Medulla oblongata (tissue), 1 donor: ENCODE measurements around the gene TNS2.
A peak's percentile ranks its signal among the peaks of the same experiment; 100 is the strongest.
"Not testable (repeated sequence)": the region's sequence is repeated elsewhere in the genome, so short reads cannot be mapped to it uniquely, and the experiment has no call there.

Experiments
- DNase-seq: peaks from one replicate; pipeline ENCODE4 v3.0.0-alpha.2; 2015; ENCODE audit errors: extremely low spot score

TNS2 gene, protein sequence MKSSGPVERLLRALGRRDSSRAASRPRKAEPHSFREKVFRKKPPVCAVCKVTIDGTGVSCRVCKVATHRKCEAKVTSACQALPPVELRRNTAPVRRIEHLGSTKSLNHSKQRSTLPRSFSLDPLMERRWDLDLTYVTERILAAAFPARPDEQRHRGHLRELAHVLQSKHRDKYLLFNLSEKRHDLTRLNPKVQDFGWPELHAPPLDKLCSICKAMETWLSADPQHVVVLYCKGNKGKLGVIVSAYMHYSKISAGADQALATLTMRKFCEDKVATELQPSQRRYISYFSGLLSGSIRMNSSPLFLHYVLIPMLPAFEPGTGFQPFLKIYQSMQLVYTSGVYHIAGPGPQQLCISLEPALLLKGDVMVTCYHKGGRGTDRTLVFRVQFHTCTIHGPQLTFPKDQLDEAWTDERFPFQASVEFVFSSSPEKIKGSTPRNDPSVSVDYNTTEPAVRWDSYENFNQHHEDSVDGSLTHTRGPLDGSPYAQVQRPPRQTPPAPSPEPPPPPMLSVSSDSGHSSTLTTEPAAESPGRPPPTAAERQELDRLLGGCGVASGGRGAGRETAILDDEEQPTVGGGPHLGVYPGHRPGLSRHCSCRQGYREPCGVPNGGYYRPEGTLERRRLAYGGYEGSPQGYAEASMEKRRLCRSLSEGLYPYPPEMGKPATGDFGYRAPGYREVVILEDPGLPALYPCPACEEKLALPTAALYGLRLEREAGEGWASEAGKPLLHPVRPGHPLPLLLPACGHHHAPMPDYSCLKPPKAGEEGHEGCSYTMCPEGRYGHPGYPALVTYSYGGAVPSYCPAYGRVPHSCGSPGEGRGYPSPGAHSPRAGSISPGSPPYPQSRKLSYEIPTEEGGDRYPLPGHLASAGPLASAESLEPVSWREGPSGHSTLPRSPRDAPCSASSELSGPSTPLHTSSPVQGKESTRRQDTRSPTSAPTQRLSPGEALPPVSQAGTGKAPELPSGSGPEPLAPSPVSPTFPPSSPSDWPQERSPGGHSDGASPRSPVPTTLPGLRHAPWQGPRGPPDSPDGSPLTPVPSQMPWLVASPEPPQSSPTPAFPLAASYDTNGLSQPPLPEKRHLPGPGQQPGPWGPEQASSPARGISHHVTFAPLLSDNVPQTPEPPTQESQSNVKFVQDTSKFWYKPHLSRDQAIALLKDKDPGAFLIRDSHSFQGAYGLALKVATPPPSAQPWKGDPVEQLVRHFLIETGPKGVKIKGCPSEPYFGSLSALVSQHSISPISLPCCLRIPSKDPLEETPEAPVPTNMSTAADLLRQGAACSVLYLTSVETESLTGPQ (N-terminal part only)

DNA sequence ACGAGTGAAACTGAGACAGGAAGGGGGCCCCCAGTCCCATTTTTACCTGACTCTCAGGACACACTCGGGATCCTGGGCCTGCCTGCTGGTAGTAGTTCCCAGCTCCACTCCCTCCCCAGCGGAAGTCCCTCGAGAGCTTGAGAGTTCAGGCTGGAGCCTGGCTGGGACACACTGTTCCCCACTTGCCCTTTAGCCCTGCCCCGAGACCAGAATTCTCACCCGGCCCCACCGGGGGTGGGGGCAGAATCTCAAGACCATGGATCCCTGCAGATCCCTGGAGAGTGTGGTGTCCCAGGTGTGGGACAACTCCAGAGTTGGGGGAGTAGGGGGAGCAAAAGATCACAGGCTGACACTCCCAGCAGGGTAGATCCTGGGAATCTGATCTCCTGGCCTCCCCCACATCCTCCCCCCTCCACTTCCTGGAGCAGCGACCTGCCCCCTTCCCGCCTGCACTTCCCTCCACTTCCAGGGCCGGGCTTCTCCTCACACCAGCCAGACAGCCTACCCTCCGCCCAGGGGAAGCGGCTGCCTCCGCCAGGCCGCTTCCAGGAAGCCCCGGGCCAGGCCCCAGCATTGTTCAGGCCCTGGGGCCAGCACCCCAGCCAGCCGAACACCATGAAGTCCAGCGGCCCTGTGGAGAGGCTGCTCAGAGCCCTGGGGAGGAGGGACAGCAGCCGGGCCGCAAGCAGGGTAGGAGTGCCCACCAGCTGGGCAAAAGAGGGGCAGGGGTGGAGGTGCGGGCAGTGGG, at the start of gene TNS2:
Gene TNS2 (plus strand): TSS at position 495 of the 748 bp plus-strand sequence. CDS start 121 bp downstream, at position 616.
- peak; percentile 32 for DNase-seq

DNA sequence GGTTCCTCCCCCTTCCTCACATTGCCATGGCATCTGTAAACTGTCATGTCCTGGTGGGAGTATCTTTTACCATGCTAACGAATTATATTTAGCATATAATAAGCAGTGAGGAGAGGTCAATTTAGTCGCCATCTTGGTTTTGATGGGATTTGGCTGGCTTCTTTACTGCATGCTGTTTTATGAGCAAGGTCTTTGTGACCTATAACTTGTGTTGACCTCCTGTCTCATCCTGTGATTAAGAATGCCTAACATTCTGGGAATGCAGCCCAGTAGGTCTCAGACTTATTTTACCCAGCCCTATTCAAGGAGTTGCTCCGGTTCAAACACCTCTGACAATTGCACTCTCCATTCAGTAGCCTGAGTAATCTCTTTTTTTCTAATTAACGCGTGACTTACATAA, 45.7 kb upstream of the TNS2 start:
- no peak for DNase-seq

DNA sequence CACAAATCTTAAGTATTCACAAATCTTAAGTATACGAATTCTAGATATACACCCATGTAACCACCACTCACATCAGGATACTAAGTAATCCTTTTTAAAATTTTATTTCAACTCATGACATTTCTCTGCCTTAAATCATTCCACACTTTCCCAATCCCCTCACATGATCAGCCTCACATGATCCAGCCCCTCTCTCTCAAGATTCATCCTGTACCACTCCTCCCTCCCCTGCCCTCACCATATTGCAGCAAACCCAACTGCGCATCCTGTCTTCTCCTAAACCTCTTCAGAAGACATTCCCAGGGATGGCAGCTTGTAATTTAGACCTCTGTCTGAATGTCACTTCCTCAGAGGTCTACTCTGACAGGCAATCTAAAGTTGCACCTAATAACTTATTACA, 45.3 kb upstream of the TNS2 start:
- DNase-seq = peak; percentile 15

DNA sequence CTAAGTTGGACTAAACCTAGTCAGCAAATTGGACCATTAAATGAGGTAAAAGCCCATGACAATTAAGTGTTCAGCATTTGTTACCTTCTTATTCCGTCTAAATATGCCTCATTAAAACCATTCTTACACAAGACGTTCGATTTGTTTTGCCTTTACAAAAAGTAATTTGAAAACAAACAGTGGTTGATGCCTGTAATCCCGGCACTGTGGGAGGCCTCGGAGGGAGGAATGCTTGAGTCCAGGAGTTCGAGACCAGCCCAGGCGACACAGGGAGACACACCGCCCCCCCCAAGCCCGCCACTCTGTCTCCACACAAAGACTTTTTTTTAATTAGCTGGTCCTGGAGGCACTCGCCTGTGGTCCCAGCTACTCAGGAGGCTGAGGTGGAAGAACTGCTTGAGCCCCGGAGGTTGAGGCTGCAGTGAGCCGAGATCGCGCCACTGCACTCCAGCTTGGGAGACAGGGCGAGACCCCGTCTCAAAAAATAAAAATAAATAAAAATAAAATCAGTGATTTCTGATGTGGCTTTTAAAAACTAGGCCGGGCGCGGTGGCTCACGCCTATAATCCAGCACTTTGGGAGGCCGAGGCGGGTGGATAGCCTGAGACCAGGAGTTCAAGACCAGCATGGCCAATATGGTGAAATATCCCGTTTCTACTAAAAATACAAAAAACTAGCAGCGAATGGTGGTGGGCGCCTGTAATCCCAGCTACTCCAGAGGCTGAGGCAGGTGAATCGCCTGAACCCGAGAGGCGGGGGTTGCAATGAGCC, 44.5 kb upstream of the TNS2 start:
- peak; percentile 16 for DNase-seq

DNA sequence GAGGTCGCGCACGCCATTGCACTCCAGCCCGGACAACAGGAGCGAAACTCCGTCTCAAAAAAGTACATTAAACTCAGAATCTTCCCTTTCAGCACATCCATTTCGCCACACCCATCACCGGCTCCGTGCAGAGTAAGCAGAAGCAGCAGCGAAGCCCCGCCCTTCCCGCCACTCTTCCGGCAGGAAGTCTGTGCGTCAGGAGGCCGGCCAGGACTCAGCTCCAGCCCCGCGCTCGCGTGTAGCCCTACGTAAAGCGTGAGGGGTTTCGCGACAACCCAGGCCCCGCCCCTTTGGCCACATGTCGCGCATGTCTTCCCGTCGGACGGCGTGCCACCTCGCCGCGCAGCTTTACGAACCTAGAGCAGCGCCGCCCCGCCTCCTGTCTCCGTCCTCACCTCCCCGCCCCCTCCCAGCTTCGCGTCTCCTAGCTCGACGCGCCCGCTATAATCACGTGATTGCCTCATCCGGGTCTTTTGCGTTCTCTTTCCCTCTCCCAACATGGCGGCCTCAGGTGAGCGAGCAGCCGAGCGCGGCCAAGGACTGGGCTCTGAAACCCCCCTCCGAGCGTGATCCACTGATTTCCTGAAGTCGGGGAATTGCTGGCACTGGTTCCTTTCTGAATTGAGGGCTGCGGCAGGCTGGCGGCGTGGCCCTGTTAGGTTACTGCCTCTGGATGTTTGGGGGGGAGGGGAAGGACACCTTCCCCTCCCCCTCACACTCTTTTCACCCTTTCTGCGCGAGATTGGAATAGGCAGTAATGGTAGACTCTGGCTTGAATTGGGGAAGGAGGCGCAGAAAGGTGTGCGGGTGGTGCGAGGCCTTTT, 43.7 kb upstream of the TNS2 start, which contains the start of gene EIF4B:
Gene EIF4B (plus strand): TSS at position 471 of the 824 bp plus-strand sequence. CDS start 28 bp downstream, at position 499.
- DNase-seq = peak; percentile 99

DNA sequence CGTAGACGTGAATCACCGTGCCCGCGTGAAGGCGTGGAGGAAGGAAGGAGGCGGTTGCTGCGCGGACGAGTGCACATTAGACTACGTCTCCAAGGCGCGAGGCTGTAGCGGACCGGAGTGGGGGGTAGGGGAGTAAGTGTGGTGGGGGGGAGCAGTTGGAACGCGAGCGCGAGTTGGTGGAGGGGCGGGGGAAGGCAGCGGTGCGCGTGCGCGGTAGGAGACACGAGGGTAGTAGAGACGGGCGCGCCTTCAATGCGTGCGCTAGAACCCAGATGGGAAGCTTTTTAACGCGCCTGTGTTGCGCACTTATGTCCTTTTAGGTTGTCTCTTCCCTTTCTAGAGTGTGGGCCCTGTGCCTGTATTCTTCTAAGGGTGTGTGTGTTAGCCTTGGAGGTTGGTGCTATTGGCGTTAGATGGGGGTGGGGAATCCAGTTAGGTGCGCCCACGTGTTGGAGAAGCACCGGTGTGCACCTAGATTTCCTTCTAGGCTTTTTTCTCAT, 43.0 kb upstream of the TNS2 start:
- peak; percentile 75 for DNase-seq

DNA sequence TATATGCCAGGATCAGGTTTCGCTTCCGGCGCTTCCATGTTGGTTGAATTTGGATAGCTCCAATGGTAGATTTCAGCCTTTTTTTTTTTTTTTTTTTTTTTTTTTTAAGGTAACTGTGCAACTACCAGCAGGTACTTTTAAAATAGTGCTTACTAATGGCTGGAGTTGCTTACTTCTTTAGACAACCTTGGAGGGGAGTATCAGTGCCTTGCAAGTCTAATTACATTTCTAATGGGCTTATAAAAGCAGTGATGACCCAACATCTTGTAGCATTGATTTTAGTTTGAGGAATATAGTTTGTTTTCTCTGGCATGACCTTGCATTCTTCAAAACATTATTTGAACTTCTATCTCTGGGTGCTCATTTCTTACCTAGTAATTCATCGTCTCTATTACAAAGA, 42.5 kb upstream of the TNS2 start:
- DNase-seq = no peak

DNA sequence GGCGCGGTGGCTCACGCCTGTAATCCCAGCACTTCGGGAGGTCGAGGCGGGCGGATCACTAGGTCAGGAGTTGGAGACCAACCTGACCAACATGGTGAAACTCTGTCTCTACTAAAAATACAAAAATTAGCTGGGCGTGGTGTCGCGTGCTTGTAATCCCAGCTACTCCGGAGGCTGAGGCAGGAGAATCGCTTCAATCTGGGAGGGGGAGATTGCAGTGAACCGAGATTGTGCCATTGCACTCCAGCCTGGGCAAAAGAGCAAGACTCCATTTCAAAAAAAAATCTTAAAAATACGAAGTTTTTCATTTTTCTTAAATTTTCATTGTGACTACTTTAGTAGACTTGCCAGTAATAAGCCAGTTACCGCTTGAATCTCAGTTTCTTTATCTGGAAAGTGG, 41.1 kb upstream of the TNS2 start:
- DNase-seq = not testable (repeated sequence)

DNA sequence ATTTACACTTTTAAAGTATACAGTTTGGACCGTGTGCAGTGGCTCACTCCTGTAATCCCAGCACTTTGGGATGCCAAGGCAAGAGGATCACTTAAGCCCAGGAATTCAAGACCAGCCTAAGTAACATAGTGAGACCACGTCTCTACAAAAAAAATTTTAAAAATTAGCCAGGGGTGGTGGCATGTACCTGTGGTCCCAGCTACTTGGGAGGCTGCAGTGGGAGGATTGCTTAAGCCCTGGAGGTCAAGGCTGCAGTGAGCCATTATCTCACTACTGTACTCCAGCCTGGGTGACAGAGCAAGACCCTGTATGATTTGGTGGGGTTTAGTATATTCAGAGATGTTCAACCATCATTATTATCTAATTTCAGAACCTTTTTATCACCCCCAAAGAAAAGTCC, 38.9 kb upstream of the TNS2 start:
- DNase-seq = no peak

DNA sequence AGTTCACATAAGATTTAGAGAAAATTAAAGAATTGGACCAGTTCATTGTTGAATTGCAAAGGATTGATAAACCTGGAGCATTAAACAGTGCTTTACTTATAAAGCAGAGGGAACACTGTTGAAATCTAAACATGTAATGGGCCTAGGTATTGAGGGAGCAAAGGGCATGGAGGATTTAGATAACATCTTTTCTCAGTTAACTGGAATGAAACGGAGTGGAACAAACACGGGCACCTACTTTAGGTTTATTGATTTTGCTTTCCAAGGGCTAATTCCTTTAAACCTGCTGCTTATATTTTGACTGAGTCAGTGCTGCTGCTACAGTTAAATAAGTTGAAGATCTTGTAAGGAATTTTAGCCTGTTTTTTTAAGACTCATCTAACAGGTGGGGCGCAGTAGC, 38.0 kb upstream of the TNS2 start:
- DNase-seq = no peak

DNA sequence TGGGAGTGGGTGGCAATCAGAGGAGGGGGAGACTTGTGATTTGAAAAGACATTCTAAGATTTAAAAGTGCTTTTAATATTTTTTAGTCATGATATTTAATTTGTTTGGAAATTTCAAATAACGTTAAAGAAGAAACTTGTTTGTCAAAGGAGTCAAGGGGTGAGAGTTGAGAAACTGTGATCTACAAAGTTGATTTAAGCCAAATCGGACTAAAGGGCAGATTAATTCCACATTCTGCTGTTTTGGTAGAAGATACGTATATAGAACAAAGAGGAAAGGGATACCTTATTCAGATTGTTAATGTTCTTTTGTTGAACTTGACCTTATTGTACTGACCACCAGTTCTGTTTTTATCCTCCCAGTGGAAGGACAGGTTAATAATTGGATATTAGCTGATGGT, 36.9 kb upstream of the TNS2 start:
- no peak for DNase-seq

DNA sequence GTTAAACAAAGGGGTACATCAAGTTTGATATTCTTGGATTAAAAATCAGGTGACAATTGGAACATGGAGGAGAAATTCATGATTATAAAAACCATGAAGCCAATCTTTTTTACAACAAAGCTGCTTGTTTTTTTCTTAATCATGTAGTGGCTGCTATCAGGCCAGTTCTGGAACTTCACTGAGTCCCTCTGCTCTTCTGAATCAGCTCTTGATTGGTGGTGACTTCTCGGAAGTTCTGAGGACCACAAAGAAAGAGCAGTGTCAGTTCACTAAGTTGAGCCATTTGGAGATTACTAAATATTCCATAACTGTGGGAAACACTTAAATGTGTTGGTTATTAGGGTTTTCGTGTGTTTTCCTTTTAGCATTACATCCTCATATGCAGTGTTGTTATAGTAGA, 35.2 kb upstream of the TNS2 start:
- DNase-seq = no peak

DNA sequence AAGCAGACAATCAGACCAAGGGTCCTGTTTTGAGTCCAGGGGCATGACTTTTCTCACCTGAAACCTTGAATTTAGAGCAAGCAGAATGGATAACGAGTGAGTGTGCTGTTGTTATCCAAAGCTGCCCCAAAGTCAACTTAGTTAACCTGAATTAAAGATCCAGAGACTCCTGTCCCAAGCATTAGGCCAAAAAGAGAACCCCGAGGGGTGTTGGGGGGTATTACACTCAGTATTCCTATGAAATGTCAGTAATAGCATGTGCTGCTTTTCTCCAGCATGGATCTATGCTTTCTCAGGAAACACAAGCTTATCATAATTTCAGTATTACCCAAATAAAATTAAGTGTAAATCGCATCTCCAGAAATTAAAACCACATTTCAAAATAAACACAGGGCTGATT, 24.6 kb upstream of the TNS2 start:
- no peak for DNase-seq

DNA sequence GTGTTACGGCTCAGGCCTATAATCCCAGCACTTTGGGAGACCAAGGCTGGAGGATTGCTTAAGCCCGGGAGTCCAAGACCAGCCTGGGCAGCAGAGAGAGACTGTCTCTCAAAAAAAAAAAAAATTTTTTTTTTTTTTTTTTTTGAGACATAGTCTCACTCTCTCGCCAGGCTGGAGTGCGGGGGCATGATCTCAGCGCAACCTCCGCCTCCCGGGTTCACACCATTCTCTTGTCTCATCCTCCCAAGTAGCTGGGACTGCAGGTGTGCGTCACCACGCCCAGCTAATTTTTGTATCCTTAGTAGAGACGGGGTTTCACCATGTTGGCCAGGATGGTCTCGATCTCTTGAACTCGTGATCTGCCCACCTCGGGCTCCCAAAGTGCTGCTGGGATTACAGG, 22.9 kb upstream of the TNS2 start:
- not testable (repeated sequence) for DNase-seq

DNA sequence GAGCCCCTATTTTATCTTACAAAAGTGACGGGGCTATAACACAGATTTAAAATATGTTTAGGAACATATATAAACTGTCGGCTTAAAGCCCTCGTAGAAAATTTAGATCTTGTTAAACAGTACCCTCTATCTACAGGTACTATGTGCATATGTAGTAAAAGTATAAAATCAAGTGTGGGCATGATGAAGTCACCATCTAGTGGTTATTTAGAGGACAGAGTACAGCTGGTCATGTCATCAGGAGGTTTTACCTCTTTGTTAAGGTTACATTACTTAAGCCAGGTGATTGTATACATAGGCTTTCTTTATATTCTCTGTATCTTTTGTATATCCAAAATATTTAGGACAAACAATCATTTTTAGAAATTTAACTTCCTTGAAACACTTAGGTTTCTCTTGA, 18.2 kb upstream of the TNS2 start:
- no peak for DNase-seq

DNA sequence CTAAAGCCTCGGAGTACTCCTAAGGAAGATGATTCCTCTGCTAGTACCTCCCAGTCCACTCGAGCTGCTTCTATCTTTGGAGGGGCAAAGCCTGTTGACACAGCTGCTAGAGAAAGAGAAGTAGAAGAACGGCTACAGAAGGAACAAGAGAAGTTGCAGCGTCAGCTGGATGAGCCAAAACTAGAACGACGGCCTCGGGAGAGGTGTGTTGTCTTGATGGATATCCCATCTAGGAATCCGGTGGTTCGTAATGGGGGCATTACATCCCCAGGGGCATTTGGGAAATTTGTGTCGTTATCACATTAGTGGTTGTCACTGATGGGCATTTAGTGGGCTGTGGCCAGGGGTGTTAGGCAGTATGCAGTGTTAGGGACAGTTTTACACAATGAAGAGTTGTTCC, 16.0 kb upstream of the TNS2 start:
- DNase-seq = peak; percentile 34

DNA sequence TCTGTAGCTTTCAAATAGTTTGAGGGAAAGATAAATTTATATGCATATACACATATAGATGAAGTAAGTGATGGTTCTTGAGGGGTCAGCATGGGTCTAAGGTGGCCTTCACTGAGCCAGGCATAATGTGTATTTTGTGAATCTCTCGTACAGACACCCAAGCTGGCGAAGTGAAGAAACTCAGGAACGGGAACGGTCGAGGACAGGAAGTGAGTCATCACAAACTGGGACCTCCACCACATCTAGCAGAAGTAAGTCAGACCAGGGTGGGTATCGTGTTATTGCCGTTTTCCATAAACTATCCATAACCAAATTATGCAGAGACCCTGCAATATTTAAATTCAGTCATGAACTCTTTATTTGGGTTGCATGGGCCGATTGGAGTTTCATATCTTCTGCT, 15.4 kb upstream of the TNS2 start:
- DNase-seq = no peak

DNA sequence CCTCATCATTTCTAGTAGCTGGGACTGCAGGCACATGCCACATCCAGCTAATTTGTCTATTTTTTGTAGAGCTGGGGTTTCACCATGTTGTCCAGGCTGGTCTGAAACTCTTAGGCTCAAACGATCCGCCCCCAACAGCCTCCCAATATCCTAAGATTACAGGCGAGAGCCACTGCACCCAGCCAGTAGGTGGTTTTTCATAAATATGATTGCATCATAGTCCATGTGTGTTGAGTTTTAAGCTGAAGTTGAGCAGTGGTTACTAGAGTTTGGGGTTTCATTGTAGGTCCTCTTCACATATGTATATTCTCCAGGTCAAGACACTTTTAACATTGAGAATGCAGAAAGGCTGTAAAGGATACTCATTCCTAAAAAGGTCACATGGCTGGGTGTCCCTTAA, 13.1 kb upstream of the TNS2 start:
- no peak for DNase-seq

DNA sequence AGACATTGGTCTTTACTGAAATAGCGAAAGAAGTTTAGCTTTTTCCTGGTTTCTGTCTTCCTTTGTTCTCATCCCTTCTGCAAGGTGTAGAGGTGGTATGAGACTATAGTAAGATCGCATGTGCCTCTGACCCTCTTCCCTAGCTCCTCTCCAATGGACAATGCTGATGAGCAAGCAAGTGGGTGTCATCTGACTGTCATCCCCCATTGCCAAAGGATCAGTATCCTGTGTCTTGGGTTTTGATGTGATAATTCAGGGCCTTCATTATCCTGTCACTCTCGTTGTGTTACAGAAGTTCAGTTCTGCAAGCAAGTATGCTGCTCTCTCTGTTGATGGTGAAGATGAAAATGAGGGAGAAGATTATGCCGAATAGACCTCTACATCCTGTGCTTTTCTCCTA, 10.0 kb upstream of the TNS2 start:
- DNase-seq = no peak
